AG09319 (cell line): Measurements from ENCODE around the gene KDM4C.

Experiments used
- DNase-seq: peaks from one replicate; pipeline ENCODE4 v3.0.0-alpha.2; 2010; ENCODE audit warnings: low read depth; ENCODE audit errors: extremely low read depth
- TF ChIP-seq, protein P1 (sequence below): IDR thresholded peaks from 2 replicates; pipeline ENCODE4 v1.5.1; 2011; ENCODE audit warnings: low read depth, mild to moderate bottlenecking, inconsistent platforms, low read length, moderate library complexity

The KDM4C gene

DNA sequence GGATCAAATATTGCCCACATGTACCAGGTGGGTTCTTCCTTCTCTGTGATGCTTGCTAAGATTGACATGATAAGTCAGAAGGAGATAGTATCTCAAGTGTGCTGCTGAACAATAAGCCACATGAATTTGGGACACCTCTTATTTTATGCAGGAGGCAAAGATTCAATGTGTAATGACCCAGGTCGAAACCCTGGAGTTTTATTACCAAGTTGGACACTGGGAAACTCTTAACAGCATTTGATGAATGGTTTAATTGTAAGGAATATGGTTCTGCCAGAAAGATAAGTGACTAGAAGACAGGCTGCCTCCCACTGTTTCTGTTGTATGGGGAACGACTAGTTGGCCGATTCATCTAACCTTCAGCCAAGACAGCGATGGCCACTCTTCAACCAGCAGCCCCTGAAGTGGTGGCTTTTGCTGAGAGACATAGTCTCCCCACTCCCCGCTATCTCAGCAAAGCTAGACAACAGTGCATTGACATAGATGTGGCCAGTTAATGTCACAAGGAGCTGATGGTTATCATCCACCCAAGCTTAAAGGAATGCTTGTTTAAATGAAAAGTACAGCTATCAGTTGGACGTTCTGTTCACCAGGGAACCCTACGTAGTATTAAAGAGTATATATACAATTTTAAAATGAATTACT is 407.7 kb downstream of the KDM4C start:
- TF ChIP-seq, protein P1, sequence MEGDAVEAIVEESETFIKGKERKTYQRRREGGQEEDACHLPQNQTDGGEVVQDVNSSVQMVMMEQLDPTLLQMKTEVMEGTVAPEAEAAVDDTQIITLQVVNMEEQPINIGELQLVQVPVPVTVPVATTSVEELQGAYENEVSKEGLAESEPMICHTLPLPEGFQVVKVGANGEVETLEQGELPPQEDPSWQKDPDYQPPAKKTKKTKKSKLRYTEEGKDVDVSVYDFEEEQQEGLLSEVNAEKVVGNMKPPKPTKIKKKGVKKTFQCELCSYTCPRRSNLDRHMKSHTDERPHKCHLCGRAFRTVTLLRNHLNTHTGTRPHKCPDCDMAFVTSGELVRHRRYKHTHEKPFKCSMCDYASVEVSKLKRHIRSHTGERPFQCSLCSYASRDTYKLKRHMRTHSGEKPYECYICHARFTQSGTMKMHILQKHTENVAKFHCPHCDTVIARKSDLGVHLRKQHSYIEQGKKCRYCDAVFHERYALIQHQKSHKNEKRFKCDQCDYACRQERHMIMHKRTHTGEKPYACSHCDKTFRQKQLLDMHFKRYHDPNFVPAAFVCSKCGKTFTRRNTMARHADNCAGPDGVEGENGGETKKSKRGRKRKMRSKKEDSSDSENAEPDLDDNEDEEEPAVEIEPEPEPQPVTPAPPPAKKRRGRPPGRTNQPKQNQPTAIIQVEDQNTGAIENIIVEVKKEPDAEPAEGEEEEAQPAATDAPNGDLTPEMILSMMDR: no peak

DNA sequence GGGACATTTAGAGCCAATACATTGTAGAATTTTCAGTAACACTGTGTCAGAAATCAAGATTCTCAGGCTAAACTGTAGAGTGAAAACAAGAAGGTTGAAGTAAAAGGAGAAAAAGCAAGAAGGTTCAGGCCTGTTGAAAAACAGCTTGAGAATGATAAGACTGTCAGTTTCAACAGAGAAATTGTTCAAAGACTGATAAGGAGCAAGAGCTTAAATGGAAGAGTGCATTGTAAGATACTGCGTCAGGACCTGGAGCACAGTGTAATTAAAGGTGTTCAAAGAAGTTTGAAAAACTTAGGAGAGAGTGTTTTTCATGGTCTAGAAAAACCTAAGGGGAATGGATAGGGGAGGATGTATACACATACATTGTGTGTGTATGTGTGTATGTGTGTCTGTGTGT is 408.3 kb downstream of the KDM4C start:
- DNase-seq: no peak
- TF ChIP-seq, protein P1: no peak

More for the DNA sequence above, 407.7 kb downstream of the KDM4C start:
- no peak for DNase-seq

DNA sequence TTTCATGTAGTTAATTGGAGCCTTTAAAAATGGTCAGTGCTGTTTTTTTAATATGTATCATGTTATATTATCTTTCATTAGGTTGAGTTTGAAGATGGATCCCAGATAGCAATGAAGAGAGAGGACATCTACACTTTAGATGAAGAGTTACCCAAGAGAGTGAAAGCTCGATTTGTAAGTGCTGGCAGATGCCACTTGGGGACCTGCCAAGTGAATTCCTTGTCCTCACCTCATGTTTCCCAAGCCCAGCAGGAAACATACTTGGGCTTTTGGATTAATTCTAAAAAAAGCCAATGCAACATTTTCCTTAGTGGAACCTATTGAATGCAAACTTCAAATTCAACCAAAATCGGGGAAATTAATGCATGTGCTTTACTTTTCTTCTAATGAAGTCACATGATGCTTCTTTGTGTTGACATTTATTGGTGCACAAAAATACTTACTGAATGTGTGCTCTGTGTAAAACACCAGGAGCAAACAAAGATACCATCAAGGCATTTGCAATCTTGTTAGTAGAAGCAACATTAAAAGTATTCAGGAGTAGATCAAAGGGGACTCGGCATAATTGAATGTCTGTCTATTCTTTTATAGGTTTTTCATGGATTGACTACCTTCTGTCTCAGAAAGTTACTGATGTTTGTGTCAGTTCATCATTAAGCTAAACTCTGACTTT is 412.1 kb downstream of the KDM4C start:
- no peak for DNase-seq
- TF ChIP-seq, protein P1: no peak

DNA sequence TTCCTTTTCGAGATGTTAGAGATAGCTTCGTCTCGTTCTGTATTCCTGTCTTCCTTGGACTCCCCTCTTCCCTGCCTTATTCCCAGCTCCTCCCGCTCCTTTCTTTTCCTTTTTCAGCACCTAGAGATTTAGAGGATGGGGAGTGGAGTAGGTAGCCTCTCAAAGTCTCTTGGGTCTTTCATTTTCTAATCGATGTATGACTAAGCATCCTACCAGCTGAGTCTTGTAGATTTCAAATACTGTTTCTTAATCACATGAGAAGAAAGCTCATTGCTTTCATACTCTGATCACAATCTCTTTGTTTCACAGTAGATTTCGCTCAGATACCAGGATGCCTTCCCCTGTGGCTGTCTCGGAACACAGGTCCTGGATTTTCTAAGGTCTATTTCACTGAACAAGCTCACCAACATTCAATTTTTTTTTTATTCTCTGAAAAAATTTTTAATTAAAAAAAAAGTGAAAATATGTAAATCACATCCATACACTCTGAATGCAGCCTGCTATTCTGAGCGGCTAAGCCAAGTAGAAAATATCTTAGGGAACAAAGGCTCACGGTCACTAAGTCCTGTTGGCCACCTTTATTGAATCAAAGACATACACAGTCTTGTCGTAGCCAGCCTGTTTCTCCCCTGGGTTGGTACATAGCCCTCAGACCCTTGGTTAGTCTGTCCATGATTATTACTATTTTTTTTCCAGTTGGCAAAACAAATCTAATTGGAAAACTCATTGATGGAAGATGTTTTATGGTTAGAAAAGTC is 413.8 kb downstream of the KDM4C start:
- no peak for DNase-seq
- TF ChIP-seq, protein P1: no peak

DNA sequence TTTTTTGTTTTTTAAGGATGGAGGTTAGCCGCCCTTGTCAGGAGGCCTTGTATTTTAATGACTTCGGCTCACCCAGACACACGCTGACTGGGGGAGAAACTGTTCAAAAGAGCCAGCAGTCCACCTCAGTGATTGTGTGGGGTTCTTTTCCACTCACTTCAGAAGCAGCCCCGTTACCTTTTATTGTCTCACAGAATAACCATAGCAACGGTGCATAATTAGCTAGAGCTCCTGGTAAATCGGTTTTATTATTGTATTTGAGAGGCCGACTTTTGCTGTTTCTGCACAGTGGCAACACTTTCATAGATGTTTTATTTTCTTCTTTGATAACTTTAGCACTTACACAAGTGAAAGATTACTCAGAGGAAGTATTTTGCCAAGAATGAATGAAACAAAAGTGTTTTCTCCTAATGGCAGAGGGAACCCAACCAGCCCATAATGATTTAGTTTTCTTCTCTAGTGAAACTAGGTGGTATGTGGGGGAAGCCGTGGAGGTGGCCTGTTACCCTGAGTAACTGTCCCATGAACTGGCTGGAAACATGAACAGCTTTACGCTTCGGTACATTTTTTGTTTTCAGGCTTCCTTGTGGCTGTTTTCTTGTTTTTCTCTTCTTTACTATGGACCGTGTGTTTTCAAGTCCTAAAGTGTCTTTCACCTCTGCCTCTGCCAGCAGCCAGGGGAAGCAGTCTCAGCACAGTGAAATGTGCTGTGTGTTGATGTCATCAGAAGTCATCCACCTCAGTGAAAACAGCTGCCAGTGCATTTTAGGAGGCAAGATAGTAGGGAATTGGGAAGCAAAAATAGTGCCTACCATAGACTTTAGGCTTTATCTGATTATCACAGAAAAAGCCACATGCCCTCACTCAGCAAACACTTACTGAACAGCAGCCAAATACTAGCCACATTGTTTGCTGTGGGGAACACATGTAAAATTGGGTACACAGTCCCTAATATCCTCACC is 414.7 kb downstream of the KDM4C start:
- TF ChIP-seq, protein P1: no peak
- no peak for DNase-seq

DNA sequence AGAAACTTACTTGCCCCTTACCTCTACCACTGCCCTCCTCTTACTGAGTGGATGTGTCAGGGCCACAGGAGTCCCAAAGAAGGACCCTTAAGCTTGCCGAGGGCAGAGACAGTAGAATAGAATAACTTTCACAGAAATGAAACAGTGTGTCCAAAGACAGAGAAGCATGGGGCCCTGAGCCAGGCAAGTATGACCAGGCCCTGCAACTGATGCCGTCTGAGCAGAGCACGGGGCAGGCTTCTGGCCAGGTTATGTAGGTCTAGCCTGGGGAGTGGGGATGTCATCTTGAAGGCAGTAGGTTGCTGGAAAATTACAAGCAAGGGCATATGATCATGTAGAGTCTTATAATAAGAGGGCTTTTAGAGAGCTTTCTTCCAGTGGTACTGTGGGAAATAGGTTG is 415.4 kb downstream of the KDM4C start:
- TF ChIP-seq, protein P1: no peak
- no peak for DNase-seq
